Neural cell (in vitro differentiated cells): ENCODE measurements around the gene RP2.

ENCODE experiments used
- CTCF ChIP-seq: fragments of 450-650 bp; IDR thresholded peaks from 2 replicates; pipeline ENCODE4 v1.5.1; 2014; ENCODE audit warnings: antibody characterized with exemption, mild to moderate bottlenecking, moderate library complexity; ENCODE audit not compliant: poor library complexity, severe bottlenecking
- EP300 ChIP-seq: fragments of 450-650 bp; conservative IDR thresholded peaks from 2 replicates; pipeline ENCODE4 v1.6.1; 2014; ENCODE audit warnings: antibody characterized with exemption, mild to moderate bottlenecking, moderate library complexity; ENCODE audit not compliant: poor library complexity, severe bottlenecking
- EZH2 ChIP-seq: fragments of 200-600, 300-800 bp; shearing (Covaris generic), sonication (generic); IDR thresholded peaks from 2 replicates; pipeline ENCODE4 v1.6.1; 2014; ENCODE audit warnings: antibody characterized with exemption, low read length, borderline replicate concordance, mild to moderate bottlenecking; ENCODE audit not compliant: insufficient read depth, poor library complexity, severe bottlenecking
- POLR2AphosphoS5 ChIP-seq: IDR thresholded peaks from 2 replicates; pipeline ENCODE4 v1.6.1; 2012
- REST ChIP-seq: IDR thresholded peaks from 2 replicates; pipeline ENCODE4 v1.6.1; 2012; ENCODE audit warnings: borderline replicate concordance
- SMC3 ChIP-seq: fragments of 450-650 bp; conservative IDR thresholded peaks from 2 replicates; pipeline ENCODE4 v1.6.1; 2014; ENCODE audit warnings: antibody characterized with exemption, mild to moderate bottlenecking, moderate library complexity; ENCODE audit not compliant: poor library complexity

GRCh38 chrX:46791927-46792809 is 44.7 kb upstream of the RP2 start:
- TF ChIP-seq REST: no peak
- no peak for TF ChIP-seq CTCF
- no peak for TF ChIP-seq POLR2AphosphoS5
- no peak for TF ChIP-seq EP300
- TF ChIP-seq EZH2: no peak
- no peak for TF ChIP-seq SMC3
